Endothelial cell of umbilical vein (primary cell): Measurements from ENCODE around the gene EXOC6. TPM values are rescaled to one million over a fixed set of nuclear protein-coding genes. Genes with fewer than 3 reads are reported as not detected.

Experiments
- BruUV-seq: library from RNA; stranded (reverse); fragments of 400-500 nt; replicated peaks from 2 replicates; lab custom pipeline; 2021; lab: Mats Ljungman, UMichigan
- CTCF ChIA-PET: fragments of 300-600, 350-600 bp; sonication (Branson Sonifier 250); formaldehyde crosslinking; loops from one replicate; lab custom pipeline; 2021; ENCODE audit warnings: antibody characterized with exemption, inconsistent platforms; lab: Charles Lee
- POLR2A ChIA-PET: fragments of 300-600, 350-600 bp; sonication (Branson Sonifier 250); formaldehyde crosslinking; loops from one replicate; lab custom pipeline; 2021; ENCODE audit warnings: antibody characterized with exemption, inconsistent platforms; lab: Charles Lee
- DNase-seq: peaks from one replicate; pipeline ENCODE4 v3.0.0-alpha.2; 2011; ENCODE audit warnings: low read depth, low spot score
- FAIRE-seq: peaks from 2 replicates; lab custom pipeline; 2011; peaks lifted over from hg19 to GRCh38; lab: Jason Lieb, UNC
- H2AFZ ChIP-seq: 2 replicates; pipeline ENCODE4 v1.6.0; 2012; ENCODE audit warnings: low read depth, low read length, control low read depth, inconsistent platforms
- H3K27ac ChIP-seq: 2 replicates; pipeline ENCODE4 v1.5.1; 2011; ENCODE audit warnings: low read depth, mild to moderate bottlenecking, control low read depth, low read length, moderate library complexity; ENCODE audit not compliant: insufficient read depth
- H3K27me3 ChIP-seq, 2 experiments: 2 replicates each; pipeline versions ENCODE4 v1.6.0 to v1.6.1; 2011; ENCODE audit warnings: low read length in 2 of 2, mixed read lengths in 1 of 2; ENCODE audit not compliant: control insufficient read depth in 2 of 2, insufficient read depth in 2 of 2
- H3K36me3 ChIP-seq, 2 experiments: 2 replicates in 1 of 2; 3 replicates in 1 of 2; pipeline ENCODE4 v1.5.1; 2011; ENCODE audit warnings: low read length in 2 of 2, mild to moderate bottlenecking in 1 of 2, moderate library complexity in 1 of 2; ENCODE audit not compliant: control insufficient read depth in 2 of 2, insufficient read depth in 2 of 2; ENCODE audit errors: extremely low read depth in 1 of 2
- H3K4me1 ChIP-seq: 3 replicates; pipeline ENCODE4 v1.5.1; 2011; ENCODE audit warnings: mild to moderate bottlenecking, low read length; ENCODE audit not compliant: control insufficient read depth, insufficient read depth; ENCODE audit errors: extremely low read depth
- H3K4me2 ChIP-seq: 2 replicates; pipeline ENCODE4 v1.6.1; 2011; ENCODE audit warnings: low read length, control low read depth, mixed read lengths; ENCODE audit not compliant: insufficient read depth
- H3K4me3 ChIP-seq, 3 experiments: fragments of 200-600 bp in 1 of 3; sonication (generic), shearing (Covaris generic) in 1 of 3; replicated peaks in 1 of 3; 2 replicates each; pipeline ENCODE4 v1.5.1; 2011 to 2016; ENCODE audit warnings: control low read depth in 3 of 3, low read length in 3 of 3, mild to moderate bottlenecking in 2 of 3, inconsistent platforms in 1 of 3, low read depth in 1 of 3, moderate library complexity in 1 of 3; ENCODE audit not compliant: insufficient read depth in 1 of 3
- H3K79me2 ChIP-seq: 2 replicates; pipeline ENCODE4 v1.6.0; 2012; ENCODE audit warnings: low read length, inconsistent platforms; ENCODE audit not compliant: control insufficient read depth, insufficient read depth
- H3K9ac ChIP-seq: replicated peaks from 2 replicates; pipeline ENCODE3; 2011; ENCODE audit warnings: low read length, control low read depth; ENCODE audit not compliant: insufficient read depth; ENCODE audit errors: extremely low read depth
- H3K9me1 ChIP-seq: replicated peaks from 3 replicates; pipeline ENCODE4 v1.6.0; 2011; ENCODE audit warnings: mild to moderate bottlenecking, low read length; ENCODE audit not compliant: control insufficient read depth, insufficient read depth; ENCODE audit errors: extremely low read depth
- H3K9me3 ChIP-seq: replicated peaks from 2 replicates; pipeline ENCODE4 v1.5.1; 2012; ENCODE audit warnings: low read length, inconsistent platforms; ENCODE audit not compliant: control insufficient read depth, insufficient read depth
- H4K20me1 ChIP-seq: replicated peaks from 2 replicates; pipeline ENCODE3; 2011; ENCODE audit warnings: mild to moderate bottlenecking, low read length; ENCODE audit not compliant: control insufficient read depth, insufficient read depth; ENCODE audit errors: extremely low read depth
- EZH2 ChIP-seq: IDR thresholded peaks from 2 replicates; pipeline ENCODE4 v1.6.1; 2012; ENCODE audit warnings: borderline replicate concordance, low read depth, mild to moderate bottlenecking, moderate library complexity, low read length, inconsistent platforms; ENCODE audit not compliant: severe bottlenecking
- FOS ChIP-seq: IDR thresholded peaks from 2 replicates; pipeline ENCODE4 v1.6.1; 2011; ENCODE audit warnings: mild to moderate bottlenecking, low read length, moderate library complexity, borderline replicate concordance; ENCODE audit not compliant: insufficient read depth
- GATA2 ChIP-seq: IDR thresholded peaks from 2 replicates; pipeline ENCODE4 v1.7.0; 2011; ENCODE audit warnings: low read depth, mild to moderate bottlenecking, moderate library complexity, mixed read lengths, low read length; ENCODE audit not compliant: insufficient read length, insufficient read depth
- JUN ChIP-seq: IDR thresholded peaks from 2 replicates; pipeline ENCODE4 v1.6.1; 2011; ENCODE audit warnings: borderline replicate concordance, low read depth; ENCODE audit not compliant: insufficient read length, insufficient read depth
- MAX ChIP-seq: IDR thresholded peaks from 2 replicates; pipeline ENCODE4 v1.6.1; 2011; ENCODE audit not compliant: insufficient read depth, insufficient read length
- MYC ChIP-seq: IDR thresholded peaks from one replicate; pipeline ENCODE4 v1.6.1; 2011; ENCODE audit warnings: mild to moderate bottlenecking, low read depth, low read length
- POLR2A ChIP-seq: IDR thresholded peaks from 2 replicates; pipeline ENCODE4 v1.6.1; 2012; ENCODE audit warnings: low read depth, mild to moderate bottlenecking, control low read depth, low read length
- POLR2AphosphoS5 ChIP-seq: IDR thresholded peaks from 2 replicates; pipeline ENCODE4 v1.6.1; 2012; ENCODE audit warnings: low read depth, mild to moderate bottlenecking, control low read depth, low read length, moderate library complexity; ENCODE audit not compliant: insufficient read depth
- dilution Hi-C: fragments of 300-500 bp; cut with MboI; formaldehyde crosslinking; loops from one replicate; pipeline ENCODE4 v1.15.0; 2019; ENCODE audit warnings: low sequenced_read_pairs; ENCODE audit not compliant: extremely low pct_ligation_motif_present
- intact Hi-C: fragments of 100-400 bp; cut with micrococcal nuclease; formaldehyde crosslinking; loops from one replicate; pipeline ENCODE4 v1.10.0; 2022
- polyA plus RNA-seq, 4 experiments: library from polyadenylated mRNA; depleted of rRNA in 3 of 4; stranded (reverse) in 3 of 4; unstranded in 1 of 4; fragments of >200 nt; gene quantifications; 2 replicates each; pipeline versions ENCODE4 v1.2.1 to v1.2.3, GENCODE V29; 2011 to 2012; ENCODE audit warnings: missing spikeins in 1 of 4
- total RNA-seq: library from RNA; stranded (reverse); gene quantifications from 2 replicates; pipeline ENCODE4 v1.2.3, GENCODE V29; 2021
- TF ChIP-seq, protein P1 (sequence below), 2 donors: IDR thresholded peaks; 1 replicate in 1 of 2; 2 replicates in 1 of 2; pipeline ENCODE4 v1.5.1; 2011; ENCODE audit warnings: low read length in 2 of 2, mild to moderate bottlenecking in 2 of 2, moderate library complexity in 2 of 2, control low read depth in 1 of 2, inconsistent platforms in 1 of 2, low read depth in 1 of 2; ENCODE audit not compliant: insufficient read depth in 1 of 2; ENCODE audit errors: extremely low read depth in 1 of 2

EXOC6 gene
- total and polyA plus RNA-seq, 2 donors (not counting 3 experiments of a cell fraction or from before 2014, with no cell fraction given), result 72.6 to 108 TPM

- Histone ChIP-seq H3K9ac (no peak overlapping the region), H3K27ac (no peak overlapping the region), H3K4me3 (no peak overlapping the region), H3K79me2 (no peaks in the 10 kb centered on the region), H3K4me1 (peaks cover 4% of the 10 kb centered on the region), H3K9me1 (no peaks in the 10 kb centered on the region), H3K36me3 (peaks cover 14 to 21% of the 10 kb centered on the region in 2 experiments), H3K27me3 (no peaks in the 10 kb centered on the region), H4K20me1 (no peaks in the 10 kb centered on the region), H2AFZ (no peak overlapping the region), H3K9me3 (no peaks in the 10 kb centered on the region), H3K4me2 (no peak overlapping the region)
- CTCF ChIA-PET, result interaction anchor here (1.6 kb wide), 1 partner anchor 21 kb away, joined by 4 read pairs; no protein-coding TSS in a partner anchor
- FAIRE-seq, result no peak
- no TSS peak for BruUV-seq
- POLR2A ChIA-PET, result no interaction called here
- DNase-seq, result no peak
- intact Hi-C loops, result no loop called here
- TF ChIP-seq POLR2A (no peak), EZH2 (no peak), POLR2AphosphoS5 (no peak), FOS (no peak), JUN (no peak), GATA2 (no peak), MYC (no peak), MAX (no peak)
- TF ChIP-seq, protein P1, sequence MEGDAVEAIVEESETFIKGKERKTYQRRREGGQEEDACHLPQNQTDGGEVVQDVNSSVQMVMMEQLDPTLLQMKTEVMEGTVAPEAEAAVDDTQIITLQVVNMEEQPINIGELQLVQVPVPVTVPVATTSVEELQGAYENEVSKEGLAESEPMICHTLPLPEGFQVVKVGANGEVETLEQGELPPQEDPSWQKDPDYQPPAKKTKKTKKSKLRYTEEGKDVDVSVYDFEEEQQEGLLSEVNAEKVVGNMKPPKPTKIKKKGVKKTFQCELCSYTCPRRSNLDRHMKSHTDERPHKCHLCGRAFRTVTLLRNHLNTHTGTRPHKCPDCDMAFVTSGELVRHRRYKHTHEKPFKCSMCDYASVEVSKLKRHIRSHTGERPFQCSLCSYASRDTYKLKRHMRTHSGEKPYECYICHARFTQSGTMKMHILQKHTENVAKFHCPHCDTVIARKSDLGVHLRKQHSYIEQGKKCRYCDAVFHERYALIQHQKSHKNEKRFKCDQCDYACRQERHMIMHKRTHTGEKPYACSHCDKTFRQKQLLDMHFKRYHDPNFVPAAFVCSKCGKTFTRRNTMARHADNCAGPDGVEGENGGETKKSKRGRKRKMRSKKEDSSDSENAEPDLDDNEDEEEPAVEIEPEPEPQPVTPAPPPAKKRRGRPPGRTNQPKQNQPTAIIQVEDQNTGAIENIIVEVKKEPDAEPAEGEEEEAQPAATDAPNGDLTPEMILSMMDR (IDR thresholded peaks at IDR 0.05; ENCODE audit: extremely low read depth in 1 of 2, insufficient read depth in 1 of 2, low read depth in 1 of 2, low read length in 2 of 2), result no peak
- dilution Hi-C loops, result no loop called here
Measured at GRCh38 chr10:93027508-93027907, 179.2 kb downstream of the EXOC6 start.
